Gastrocnemius medialis (tissue), 4 donors: ENCODE measurements around the gene B4GALT1.
"Not testable (repeated sequence)": the region's sequence is repeated elsewhere in the genome, so short reads cannot be mapped to it uniquely, and the experiment has no call there.

ENCODE experiments used
- CTCF ChIP-seq, 5 experiments: fragments of 450-650 bp in 3 of 5; fragments of 200-600 bp in 2 of 5; sonication (generic) in 2 of 5; IDR thresholded peaks in 4 of 5; conservative IDR thresholded peaks in 1 of 5; 1 replicate in 4 of 5; 2 replicates in 1 of 5; pipeline ENCODE4 v1.5.1; 2016 to 2019; ENCODE audit warnings: antibody characterized with exemption in 5 of 5, mild to moderate bottlenecking in 3 of 5, moderate library complexity in 3 of 5
- POLR2A ChIP-seq, 2 donors: fragments of 450-650 bp; IDR thresholded peaks; one replicate each; pipeline ENCODE4 v1.6.1; 2017; ENCODE audit warnings: antibody characterized with exemption in 2 of 2, mild to moderate bottlenecking in 2 of 2, moderate library complexity in 2 of 2

- not testable (repeated sequence) for TF ChIP-seq CTCF (IDR thresholded peaks at IDR 0.05 in 4 of 5, conservative IDR thresholded peaks at IDR 0.05 in 1 of 5); POLR2A (IDR thresholded peaks at IDR 0.05)
Measured at GRCh38 chr9:33160446-33160845, 6.7 kb downstream of the B4GALT1 start.
